K562 (cell line): ENCODE results near the gene P2RY6. TPM values are rescaled to one million over a fixed set of nuclear protein-coding genes. Genes with fewer than 3 reads are reported as not detected.

Experiments used
- ATAC-seq: fragments of 200-7000 bp; cut with Tn5 transposase; 3 replicates; pipeline ENCODE4 v1.9.1; 2020; ENCODE audit warnings: moderate library complexity
- BruUV-seq: library from RNA; stranded (reverse); fragments of 400-500 nt; replicated peaks from 2 replicates; lab custom pipeline; 2021; lab: Mats Ljungman, UMichigan
- CTCF ChIA-PET: fragments of 300-600 bp; formaldehyde crosslinking; extraction: SDS; loops from one replicate; lab custom pipeline; 2021; ENCODE audit warnings: low intra/inter-chr PET ratio; lab: Yijun Ruan, JAX
- POLR2A ChIA-PET: fragments of 300-600, 350-650 bp; sonication (Branson Sonifier 250); formaldehyde crosslinking; extraction: SDS; loops from one replicate; lab custom pipeline; 2021; ENCODE audit warnings: antibody characterized with exemption, inconsistent platforms; lab: Yijun Ruan, JAX
- DNase-seq, 4 experiments: peaks; one replicate each; pipeline versions ENCODE4 v3.0.0 to v3.0.0-alpha.2; 2011 to 2018; ENCODE audit warnings: low spot score in 3 of 4, mixed read lengths in 3 of 4; ENCODE audit errors: extremely low read depth in 1 of 4
- FAIRE-seq: peaks from 2 replicates; lab custom pipeline; 2011; peaks lifted over from hg19 to GRCh38; lab: Jason Lieb, UNC
- H2AFZ ChIP-seq: 2 replicates; pipeline ENCODE4 v1.6.0; 2011; ENCODE audit warnings: low read depth, low read length, control low read depth, inconsistent platforms
- H3K27ac ChIP-seq: fragments of 200-600 bp; 3 replicates; pipeline ENCODE4 v1.8.0; 2011; ENCODE audit warnings: low read depth, mild to moderate bottlenecking, control low read depth, inconsistent platforms, low read length, moderate library complexity, mixed read lengths; ENCODE audit errors: extremely low read depth
- H3K27me3 ChIP-seq, 2 experiments: fragments of 300-600 bp in 1 of 2; 2 replicates in 1 of 2; 3 replicates in 1 of 2; pipeline versions ENCODE4 v1.6.0 to v1.8.0; 2011; ENCODE audit warnings: inconsistent platforms in 2 of 2, low read length in 2 of 2, mild to moderate bottlenecking in 1 of 2, mixed read lengths in 1 of 2, moderate library complexity in 1 of 2; ENCODE audit not compliant: control insufficient read depth in 2 of 2, insufficient read depth in 2 of 2
- H3K36me3 ChIP-seq: fragments of 300-600 bp; 3 replicates; pipeline ENCODE4 v1.8.0; 2011; ENCODE audit warnings: mild to moderate bottlenecking, low read length, inconsistent platforms; ENCODE audit not compliant: control insufficient read depth, insufficient read depth
- H3K4me1 ChIP-seq, 2 experiments: fragments of 200-600 bp in 1 of 2; replicated peaks in 1 of 2; 2 replicates in 1 of 2; 3 replicates in 1 of 2; pipeline versions ENCODE4 v1.5.1 to v1.8.0; 2011; ENCODE audit warnings: inconsistent platforms in 2 of 2, low read length in 2 of 2, mild to moderate bottlenecking in 1 of 2, mixed read lengths in 1 of 2, moderate library complexity in 1 of 2; ENCODE audit not compliant: control insufficient read depth in 2 of 2, insufficient read depth in 2 of 2
- H3K4me2 ChIP-seq: 2 replicates; pipeline ENCODE4 v1.6.1; 2011; ENCODE audit warnings: low read length, control low read depth, inconsistent platforms, mixed read lengths; ENCODE audit not compliant: insufficient read depth
- H3K4me3 ChIP-seq: fragments of 200-600 bp; sonication (generic), shearing (Covaris generic); 2 replicates; pipeline ENCODE4 v1.5.1; 2016; ENCODE audit warnings: control low read depth, inconsistent platforms
- H3K79me2 ChIP-seq: fragments of 200-600 bp; 3 replicates; pipeline ENCODE4 v1.8.0; 2011; ENCODE audit warnings: low read length, inconsistent platforms; ENCODE audit not compliant: control insufficient read depth, insufficient read depth
- H3K9ac ChIP-seq, 2 experiments: 2 replicates each; pipeline versions ENCODE4 v1.6.0 to v1.6.1; 2011; ENCODE audit warnings: low read depth in 2 of 2, low read length in 2 of 2, control low read depth in 1 of 2, inconsistent platforms in 1 of 2, mild to moderate bottlenecking in 1 of 2, mixed read lengths in 1 of 2; ENCODE audit not compliant: insufficient read depth in 1 of 2
- H3K9me1 ChIP-seq: one replicate; pipeline ENCODE4 v1.6.0; 2011; ENCODE audit warnings: inconsistent platforms, mild to moderate bottlenecking, low read length, moderate library complexity; ENCODE audit not compliant: control insufficient read depth, insufficient read depth
- H3K9me3 ChIP-seq: replicated peaks from 2 replicates; pipeline ENCODE4 v1.5.1; 2011; ENCODE audit warnings: low read depth, low read length, inconsistent platforms; ENCODE audit not compliant: control insufficient read depth, insufficient read depth
- H4K20me1 ChIP-seq: replicated peaks from 2 replicates; pipeline ENCODE4 v1.6.1; 2011; ENCODE audit warnings: low read length, inconsistent platforms, mixed read lengths; ENCODE audit not compliant: control insufficient read depth, insufficient read depth
- BCOR ChIP-seq: fragments of 450-650 bp; IDR thresholded peaks from 2 replicates; pipeline ENCODE4 v1.6.1; 2016
- CBFB ChIP-seq: sonication (generic); formaldehyde crosslinking; IDR thresholded peaks from 2 replicates; pipeline ENCODE4 v1.4.0; 2020; ENCODE audit warnings: mild to moderate bottlenecking, missing genetic modification reagents
- CBX3 ChIP-seq, 2 experiments: IDR thresholded peaks; 1 replicate in 1 of 2; 2 replicates in 1 of 2; pipeline ENCODE4 v1.6.1; 2012; ENCODE audit warnings: inconsistent platforms in 2 of 2, low read length in 2 of 2, borderline replicate concordance in 1 of 2, control low read depth in 1 of 2
- ELF1 ChIP-seq: fragments of 200-800 bp; sonication (Bioruptor generic); IDR thresholded peaks from 2 replicates; pipeline ENCODE4 v1.6.1; 2016; ENCODE audit warnings: missing genetic modification characterization, missing compliant biosample characterization
- EP300 ChIP-seq: IDR thresholded peaks from 2 replicates; pipeline ENCODE4 v1.6.1; 2012; ENCODE audit warnings: low read length, improper control_type of control experiment
- GATA2 ChIP-seq: sonication (generic); formaldehyde crosslinking; IDR thresholded peaks from 2 replicates; pipeline ENCODE4 v1.4.0; 2020; ENCODE audit warnings: mild to moderate bottlenecking, missing genetic modification reagents
- KDM1A ChIP-seq, 2 experiments: fragments of 450-650 bp; IDR thresholded peaks; 2 replicates each; pipeline ENCODE4 v1.6.1; 2016; ENCODE audit warnings: mild to moderate bottlenecking in 2 of 2
- MYNN ChIP-seq, 2 experiments: sonication (generic); formaldehyde crosslinking in 1 of 2; IDR thresholded peaks; 2 replicates each; pipeline versions ENCODE4 v1.5.0 to v1.6.1; 2016 to 2020; ENCODE audit warnings: antibody characterized with exemption in 1 of 2, missing genetic modification reagents in 1 of 2
- NUFIP1 ChIP-seq: fragments of 450-650 bp; IDR thresholded peaks from 2 replicates; pipeline ENCODE4 v1.6.1; 2018; ENCODE audit not compliant: partially characterized antibody
- RB1 ChIP-seq: fragments of 450-650 bp; IDR thresholded peaks from 2 replicates; pipeline ENCODE4 v1.6.1; 2017; ENCODE audit warnings: low read depth, mild to moderate bottlenecking
- SMARCA5 ChIP-seq: fragments of 450-650 bp; IDR thresholded peaks from 2 replicates; pipeline ENCODE4 v1.6.1; 2016
- SRSF7 ChIP-seq: fragments of 200-400 bp; formaldehyde crosslinking; optimal IDR thresholded peaks from 2 replicates; pipeline ENCODE3; 2017; ENCODE audit warnings: mild to moderate bottlenecking, low read depth, low read length
- ZNF280A ChIP-seq: fragments of 450-650 bp; IDR thresholded peaks from 2 replicates; pipeline ENCODE4 v1.6.1; 2018; ENCODE audit warnings: mild to moderate bottlenecking, low read depth; ENCODE audit not compliant: partially characterized antibody
- ZSCAN32 ChIP-seq: fragments of 450-650 bp; formaldehyde crosslinking; IDR thresholded peaks from 2 replicates; pipeline ENCODE4 v1.4.0; 2020; ENCODE audit warnings: mild to moderate bottlenecking, moderate library complexity
- WGBS: fragments of 100-300 bp; shearing (Covaris generic); methylation state at CpG from one replicate; pipeline ENCODE4 v1.1.6; 2016; ENCODE audit warnings: low coverage, mixed read lengths; ENCODE audit not compliant: insufficient coverage; ENCODE audit errors: missing lambda C conversion rate; 5-methylcytosine and 5-hydroxymethylcytosine counted together
- in situ Hi-C: fragments of 300-500 bp; cut with MboI; formaldehyde crosslinking; loops from 4 replicates; pipeline ENCODE4 v1.15.0; 2018; ENCODE audit warnings: inconsistent platforms, mixed read lengths
- intact Hi-C: fragments of 100-400 bp; cut with micrococcal nuclease; formaldehyde crosslinking; loops from 2 replicates; pipeline ENCODE4 v1.14.2; 2022
- polyA plus RNA-seq, 8 experiments: library from polyadenylated mRNA; depleted of rRNA in 4 of 8; stranded (reverse) in 5 of 8; unstranded in 3 of 8; fragments of >200 nt; fragmentation: Nextera tagmentation in 2 of 8; fragmentation: Illumina TruSeq in 1 of 8; extraction: Ambion mirVana in 2 of 8; extraction: Trizol in 1 of 8; gene quantifications; 2 replicates each; pipeline versions ENCODE4 v1.2.1 to v1.2.3, GENCODE V29; 2011 to 2014; ENCODE audit warnings: inconsistent platforms in 1 of 8, missing spikeins in 1 of 8
- total RNA-seq, 7 experiments: library from RNA; depleted of rRNA in 6 of 7; stranded (reverse); fragments of >200 nt in 6 of 7; fragmentation: Illumina TruSeq in 2 of 7; extraction: Trizol in 2 of 7; gene quantifications; 2 replicates each; pipeline versions ENCODE4 v1.2.1 to v1.2.3, GENCODE V29; 2011 to 2021; ENCODE audit warnings: low replicate concordance in 1 of 7
- TF ChIP-seq, protein P1 (sequence below): fragments of 450-650 bp; conservative IDR thresholded peaks from 2 replicates; pipeline ENCODE4 v1.6.1; 2016; ENCODE audit warnings: missing genetic modification characterization, low read depth, mild to moderate bottlenecking, missing compliant biosample characterization, moderate library complexity
- TF ChIP-seq, protein P2 (sequence below): fragments of 250-450 bp; sonication (Bioruptor Pico); IDR thresholded peaks from 2 replicates; pipeline ENCODE4 v1.5.0; 2020; ENCODE audit warnings: mild to moderate bottlenecking, borderline replicate concordance
- TF ChIP-seq, protein P3 (sequence below): sonication (generic); formaldehyde crosslinking; IDR thresholded peaks from 2 replicates; pipeline ENCODE4 v1.5.0; 2020; ENCODE audit warnings: missing genetic modification reagents

P2RY6 gene
- total and polyA plus RNA-seq, 9 of the 15 experiments (the other 6 are each of a cell fraction or from before 2014, with no cell fraction given), result not detected

DNA sequence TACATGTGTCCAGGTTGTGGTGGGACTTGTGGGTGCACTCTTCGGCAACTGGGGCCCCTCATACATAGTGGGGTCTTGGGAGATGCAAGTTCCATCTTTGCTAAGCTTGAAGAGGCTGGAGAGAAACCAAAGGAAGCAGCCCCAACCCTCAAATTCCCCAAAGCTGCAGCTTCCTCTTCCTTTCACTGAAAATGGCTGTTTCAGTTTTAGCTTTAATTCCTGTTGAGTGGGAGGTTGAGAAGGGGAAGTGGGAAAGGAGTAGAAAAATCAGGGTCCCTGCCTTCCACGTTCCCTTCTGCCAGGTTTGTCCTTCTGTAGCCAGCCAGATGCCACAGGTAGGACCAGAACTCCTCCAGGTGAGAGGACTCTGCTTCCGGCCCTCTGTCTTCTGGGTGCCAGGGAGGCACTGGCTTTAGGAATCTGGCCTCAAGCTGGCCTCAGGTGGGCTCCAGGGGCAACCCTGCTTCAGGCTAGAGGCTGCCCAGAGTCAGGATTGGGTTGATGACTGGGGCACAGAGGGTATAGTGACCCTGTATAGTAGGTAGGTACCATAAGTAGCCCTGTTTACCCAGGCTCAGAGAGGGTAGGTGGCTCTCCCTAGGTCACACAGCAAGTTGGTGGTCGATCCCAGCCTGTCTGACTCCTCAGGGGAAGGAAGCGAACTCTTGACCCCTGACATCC lies 16.2 kb downstream of the P2RY6 start:
- no TSS peak for BruUV-seq
- no peaks in the 10 kb centered on the region for H3K79me2 ChIP-seq
- WGBS, result 43% methylated on average over 5 of the region's 5 CpGs
- POLR2A ChIA-PET, result interaction anchor here (1.2 to 1.4 kb wide), 3 partner anchors 10 to 455 kb away, joined by 3 to 4 read pairs (median 3); no protein-coding TSS in a partner anchor
- ATAC-seq (peak; percentile 7; the same call in 1 of the 3 replicates), FAIRE-seq (no peak), DNase-seq (no peak)
- H3K4me3 ChIP-seq, result no peak overlapping the region
- peaks cover 19 to 21% of the 10 kb centered on the region in 2 experiments; a peak in 4 of 5 replicates for H3K4me1 ChIP-seq
- peak overlapping the region; percentile 98 for H2AFZ ChIP-seq
- H3K27me3 ChIP-seq, result peaks cover 0 to 4% of the 10 kb centered on the region in 2 experiments; a peak in 1 of 5 replicates
- H3K9me1 ChIP-seq, result peaks cover 5% of the 10 kb centered on the region
- in situ Hi-C loops (no loop called here), intact Hi-C loops (loop anchor here (2.0 to 5.0 kb wide), 2 partner anchors 106 to 456 kb away; no protein-coding TSS in a partner anchor)
- CTCF ChIA-PET, result interaction anchor here (0.8 to 2.4 kb wide), 5 partner anchors 52 to 640 kb away, joined by 3 to 9 read pairs (median 6); no protein-coding TSS in a partner anchor
- peak overlapping the region; percentile 44; the same call in 2 of the 3 replicates for H3K27ac ChIP-seq
- no peaks in the 10 kb centered on the region for H3K36me3 ChIP-seq
- no peaks in the 10 kb centered on the region; the same call in 1 of the 2 replicates for H4K20me1 ChIP-seq
- peak overlapping the region; percentile 54 to 80; a peak in 3 of 4 replicates for H3K9ac ChIP-seq
- H3K9me3 ChIP-seq, result no peaks in the 10 kb centered on the region
- H3K4me2 ChIP-seq, result peak overlapping the region; percentile 69; the same call in 1 of the 2 replicates
- peak; percentile 96 for TF ChIP-seq SMARCA5
- no peak for TF ChIP-seq ZSCAN32 (CRISPR knock-in tag)
- TF ChIP-seq CBFB (CRISPR knock-in tag), result no peak
- TF ChIP-seq GATA2, result no peak
- TF ChIP-seq CBX3 (IDR thresholded peaks at IDR 0.05; ENCODE audit: borderline replicate concordance in 1 of 2, low read length in 2 of 2), result peak in 1 of 2 experiments; percentile 4; a peak in 1 of 3 replicates
- TF ChIP-seq RB1, result no peak
- TF ChIP-seq ELF1, result no peak
- peak; percentile 94 for TF ChIP-seq BCOR
- no peak for TF ChIP-seq NUFIP1
- TF ChIP-seq, protein P1, sequence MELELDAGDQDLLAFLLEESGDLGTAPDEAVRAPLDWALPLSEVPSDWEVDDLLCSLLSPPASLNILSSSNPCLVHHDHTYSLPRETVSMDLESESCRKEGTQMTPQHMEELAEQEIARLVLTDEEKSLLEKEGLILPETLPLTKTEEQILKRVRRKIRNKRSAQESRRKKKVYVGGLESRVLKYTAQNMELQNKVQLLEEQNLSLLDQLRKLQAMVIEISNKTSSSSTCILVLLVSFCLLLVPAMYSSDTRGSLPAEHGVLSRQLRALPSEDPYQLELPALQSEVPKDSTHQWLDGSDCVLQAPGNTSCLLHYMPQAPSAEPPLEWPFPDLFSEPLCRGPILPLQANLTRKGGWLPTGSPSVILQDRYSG, result no peak
- TF ChIP-seq, protein P2, sequence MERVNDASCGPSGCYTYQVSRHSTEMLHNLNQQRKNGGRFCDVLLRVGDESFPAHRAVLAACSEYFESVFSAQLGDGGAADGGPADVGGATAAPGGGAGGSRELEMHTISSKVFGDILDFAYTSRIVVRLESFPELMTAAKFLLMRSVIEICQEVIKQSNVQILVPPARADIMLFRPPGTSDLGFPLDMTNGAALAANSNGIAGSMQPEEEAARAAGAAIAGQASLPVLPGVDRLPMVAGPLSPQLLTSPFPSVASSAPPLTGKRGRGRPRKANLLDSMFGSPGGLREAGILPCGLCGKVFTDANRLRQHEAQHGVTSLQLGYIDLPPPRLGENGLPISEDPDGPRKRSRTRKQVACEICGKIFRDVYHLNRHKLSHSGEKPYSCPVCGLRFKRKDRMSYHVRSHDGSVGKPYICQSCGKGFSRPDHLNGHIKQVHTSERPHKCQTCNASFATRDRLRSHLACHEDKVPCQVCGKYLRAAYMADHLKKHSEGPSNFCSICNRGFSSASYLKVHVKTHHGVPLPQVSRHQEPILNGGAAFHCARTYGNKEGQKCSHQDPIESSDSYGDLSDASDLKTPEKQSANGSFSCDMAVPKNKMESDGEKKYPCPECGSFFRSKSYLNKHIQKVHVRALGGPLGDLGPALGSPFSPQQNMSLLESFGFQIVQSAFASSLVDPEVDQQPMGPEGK (CRISPR knock-in tag), result no peak
- TF ChIP-seq SRSF7, result no peak
- TF ChIP-seq, protein P3, sequence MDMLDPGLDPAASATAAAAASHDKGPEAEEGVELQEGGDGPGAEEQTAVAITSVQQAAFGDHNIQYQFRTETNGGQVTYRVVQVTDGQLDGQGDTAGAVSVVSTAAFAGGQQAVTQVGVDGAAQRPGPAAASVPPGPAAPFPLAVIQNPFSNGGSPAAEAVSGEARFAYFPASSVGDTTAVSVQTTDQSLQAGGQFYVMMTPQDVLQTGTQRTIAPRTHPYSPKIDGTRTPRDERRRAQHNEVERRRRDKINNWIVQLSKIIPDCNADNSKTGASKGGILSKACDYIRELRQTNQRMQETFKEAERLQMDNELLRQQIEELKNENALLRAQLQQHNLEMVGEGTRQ (CRISPR knock-in tag), result no peak
- no peak for TF ChIP-seq MYNN (IDR thresholded peaks at IDR 0.05)
- TF ChIP-seq MYNN (CRISPR knock-in tag; IDR thresholded peaks at IDR 0.05), result no peak
- TF ChIP-seq EP300, result no peak
- no peak for TF ChIP-seq ZNF280A
- peak in 1 of 2 experiments; percentile 83; a peak in 2 of 4 replicates for TF ChIP-seq KDM1A (IDR thresholded peaks at IDR 0.05)
